Tibial nerve (tissue), 4 donors: ENCODE measurements around the gene KANSL3. TPM values are rescaled to one million over a fixed set of nuclear protein-coding genes. Genes with fewer than 3 reads are reported as not detected.

ENCODE experiments used
- DNase-seq, 2 donors: peaks; one replicate each; pipeline ENCODE4 v3.0.0-alpha.2; 2019; ENCODE audit warnings: low spot score in 2 of 2
- H3K27ac ChIP-seq, 4 donors: fragments of 200-600 bp; sonication (generic) in 3 of 4; one replicate each; pipeline ENCODE4 v1.5.1; 2017 to 2019; ENCODE audit warnings: mild to moderate bottlenecking in 1 of 4
- H3K27me3 ChIP-seq, 2 donors: fragments of 200-600 bp; sonication (generic) in 1 of 2; one replicate each; pipeline versions ENCODE4 v1.5.1 to v1.6.0; 2017 to 2019
- H3K36me3 ChIP-seq, 3 donors: fragments of 200-600 bp; sonication (generic); one replicate each; pipeline ENCODE4 v1.5.1; 2018 to 2019
- H3K4me1 ChIP-seq, 4 donors: fragments of 200-600 bp; sonication (generic) in 3 of 4; one replicate each; pipeline ENCODE4 v1.5.1; 2017 to 2019
- H3K4me3 ChIP-seq, 4 donors: fragments of 200-600 bp; sonication (generic) in 3 of 4; one replicate each; pipeline ENCODE4 v1.5.1; 2017 to 2019; ENCODE audit warnings: mild to moderate bottlenecking in 1 of 4, moderate library complexity in 1 of 4
- H3K9me3 ChIP-seq, 4 donors: fragments of 200-600 bp; sonication (generic) in 3 of 4; one replicate each; pipeline ENCODE4 v1.5.1; 2017 to 2019
- EP300 ChIP-seq, 2 donors: sonication (generic); formaldehyde crosslinking; IDR thresholded peaks; one replicate each; pipeline ENCODE4 v1.6.1; 2017; ENCODE audit warnings: antibody characterized with exemption in 2 of 2, mild to moderate bottlenecking in 1 of 2
- POLR2A ChIP-seq, 2 donors: fragments of 450-650 bp; IDR thresholded peaks; one replicate each; pipeline ENCODE4 v1.6.1; 2017; ENCODE audit warnings: antibody characterized with exemption in 2 of 2, mild to moderate bottlenecking in 2 of 2, moderate library complexity in 2 of 2
- WGBS, 2 donors: methylation state at CpG; one replicate each; pipeline ENCODE4 v1.1.5; 2018; 5-methylcytosine and 5-hydroxymethylcytosine counted together
- total RNA-seq, 4 donors: library from RNA; depleted of rRNA; stranded (reverse); fragments of >200 nt; gene quantifications; one replicate each; pipeline ENCODE4 v1.1.0, GENCODE V29; 2016
- TF ChIP-seq, protein P1 (sequence below), 5 experiments: fragments of 200-600 bp in 3 of 5; fragments of 450-650 bp in 2 of 5; sonication (generic) in 3 of 5; IDR thresholded peaks; one replicate each; pipeline ENCODE4 v1.5.1; 2016 to 2019; ENCODE audit warnings: antibody characterized with exemption in 5 of 5, mild to moderate bottlenecking in 3 of 5, moderate library complexity in 2 of 5

The KANSL3 gene
- total RNA-seq, 4 donors from 2014 or later = 55.7 to 87.0 (median 59.2) TPM

DNA sequence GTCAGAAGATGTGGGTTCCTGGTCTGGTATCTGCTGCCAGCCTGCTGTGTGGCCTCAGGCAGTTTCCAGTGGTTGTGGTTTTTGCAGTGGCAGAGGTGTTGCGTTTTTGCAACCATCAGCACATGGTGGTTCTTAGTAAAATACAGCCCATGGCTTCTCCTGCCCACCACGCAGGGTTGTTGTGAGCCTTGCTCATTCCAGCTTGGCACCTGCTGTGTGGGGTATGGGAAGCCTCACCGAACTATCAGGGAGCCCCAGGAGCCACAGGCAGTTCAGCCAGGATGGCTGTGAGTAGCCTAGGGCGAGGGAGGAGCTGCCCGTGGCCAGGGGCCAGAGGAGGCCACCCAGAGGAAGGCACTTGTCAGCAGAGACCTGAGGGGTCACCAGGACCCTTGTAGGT lies 91.8 kb downstream of the KANSL3 start:
- 81 to 94% methylated on average over 5 of the region's 5 CpGs for WGBS, 2 donors
- TF ChIP-seq POLR2A (IDR thresholded peaks at IDR 0.05) (no peak), EP300 (IDR thresholded peaks at IDR 0.05) (no peak)
- TF ChIP-seq, protein P1, sequence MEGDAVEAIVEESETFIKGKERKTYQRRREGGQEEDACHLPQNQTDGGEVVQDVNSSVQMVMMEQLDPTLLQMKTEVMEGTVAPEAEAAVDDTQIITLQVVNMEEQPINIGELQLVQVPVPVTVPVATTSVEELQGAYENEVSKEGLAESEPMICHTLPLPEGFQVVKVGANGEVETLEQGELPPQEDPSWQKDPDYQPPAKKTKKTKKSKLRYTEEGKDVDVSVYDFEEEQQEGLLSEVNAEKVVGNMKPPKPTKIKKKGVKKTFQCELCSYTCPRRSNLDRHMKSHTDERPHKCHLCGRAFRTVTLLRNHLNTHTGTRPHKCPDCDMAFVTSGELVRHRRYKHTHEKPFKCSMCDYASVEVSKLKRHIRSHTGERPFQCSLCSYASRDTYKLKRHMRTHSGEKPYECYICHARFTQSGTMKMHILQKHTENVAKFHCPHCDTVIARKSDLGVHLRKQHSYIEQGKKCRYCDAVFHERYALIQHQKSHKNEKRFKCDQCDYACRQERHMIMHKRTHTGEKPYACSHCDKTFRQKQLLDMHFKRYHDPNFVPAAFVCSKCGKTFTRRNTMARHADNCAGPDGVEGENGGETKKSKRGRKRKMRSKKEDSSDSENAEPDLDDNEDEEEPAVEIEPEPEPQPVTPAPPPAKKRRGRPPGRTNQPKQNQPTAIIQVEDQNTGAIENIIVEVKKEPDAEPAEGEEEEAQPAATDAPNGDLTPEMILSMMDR (IDR thresholded peaks at IDR 0.05) = no peak
- DNase-seq = no peak
- Histone ChIP-seq H3K36me3 (peaks cover 3 to 63% (median 13%) of the 10 kb centered on the region in 3 donors), H3K4me1 (peaks cover 0 to 49% (median 20%) of the 10 kb centered on the region in 4 donors), H3K27ac (no peak overlapping the region), H3K9me3 (no peaks in the 10 kb centered on the region), H3K4me3 (no peak overlapping the region), H3K27me3 (no peaks in the 10 kb centered on the region)

Other genes with a start within 250 kb of the KANSL3 start
- gene NEURL3, start 133.0 kb downstream of the KANSL3 start, total RNA-seq = 1 to 10 TPM in 1 of 4 donors, not detected in 3; 1.5 TPM
- 10 to 100 TPM; 23.8 to 56.4 (median 40.3) TPM for gene ARID5A, start 101.6 kb downstream of the KANSL3 start, total RNA-seq
- under 1 TPM in 2 of 4 donors, not detected in 2; 0.20 to 0.60 TPM for gene FER1L5, start 4.5 kb upstream of the KANSL3 start, total RNA-seq
- gene LMAN2L, start 101.8 kb upstream of the KANSL3 start, total RNA-seq = 10 to 100 TPM; 10.2 to 21.2 (median 16.8) TPM
- gene CNNM4, start 122.6 kb upstream of the KANSL3 start, total RNA-seq = 10 to 100 TPM in 1 of 4 donors, 1 to 10 TPM in 3; 6.3 to 10.2 (median 7.9) TPM
- gene CNNM3, start 178.0 kb upstream of the KANSL3 start, total RNA-seq = 10 to 100 TPM; 21.8 to 27.8 (median 22.9) TPM
- gene ANKRD23, start 205.7 kb upstream of the KANSL3 start, total RNA-seq = 10 to 100 TPM in 2 of 4 donors, 1 to 10 TPM in 2; 6.1 to 23.1 (median 11.2) TPM
- gene ANKRD39, start 219.7 kb upstream of the KANSL3 start, total RNA-seq = 10 to 100 TPM; 13.8 to 23.7 (median 19.5) TPM
- 100 to 1,000 TPM; 120 to 181 (median 147) TPM for gene SEMA4C, start 231.8 kb upstream of the KANSL3 start, total RNA-seq